Karpas-422 (cell line): ENCODE measurements around the gene ACOT9. TPM values are rescaled to one million over a fixed set of nuclear protein-coding genes. Genes with fewer than 3 reads are reported as not detected.

Experiments
- DNase-seq: peaks from one replicate; pipeline ENCODE4 v3.0.0-alpha.2; 2015
- H2AFZ ChIP-seq: fragments of 200-600 bp; sonication (generic); 2 replicates; pipeline ENCODE4 v1.6.1; 2014; ENCODE audit warnings: antibody characterized with exemption, low read length, mixed read lengths
- H3K27ac ChIP-seq: fragments of 200-600 bp; sonication (generic); 2 replicates; pipeline ENCODE4 v1.5.1; 2014; ENCODE audit warnings: mild to moderate bottlenecking, low read length, moderate library complexity
- H3K27me3 ChIP-seq: fragments of 200-600 bp; sonication (generic); 2 replicates; pipeline ENCODE4 v1.6.1; 2014; ENCODE audit warnings: low read length, mixed read lengths
- H3K36me3 ChIP-seq: fragments of 200-600 bp; sonication (generic); 2 replicates; pipeline ENCODE4 v1.6.1; 2014; ENCODE audit warnings: low read length, mixed read lengths; ENCODE audit not compliant: insufficient read depth
- H3K4me1 ChIP-seq: fragments of 200-600 bp; sonication (generic); 2 replicates; pipeline ENCODE4 v1.6.1; 2014; ENCODE audit warnings: mild to moderate bottlenecking, low read length, mixed read lengths
- H3K4me2 ChIP-seq: fragments of 200-600 bp; sonication (generic); 2 replicates; pipeline ENCODE4 v1.6.1; 2014; ENCODE audit warnings: low read length, low read depth, mild to moderate bottlenecking; ENCODE audit not compliant: poor library complexity, severe bottlenecking
- H3K4me3 ChIP-seq: fragments of 200-600 bp; sonication (generic); 2 replicates; pipeline ENCODE4 v1.5.1; 2014; ENCODE audit warnings: mild to moderate bottlenecking, antibody characterized with exemption, low read length, mixed read lengths
- H3K79me2 ChIP-seq: fragments of 200-600 bp; sonication (generic); 2 replicates; pipeline ENCODE4 v1.6.1; 2014; ENCODE audit warnings: mild to moderate bottlenecking, low read length, mixed read lengths
- H3K9ac ChIP-seq: fragments of 200-600 bp; sonication (generic); 2 replicates; pipeline ENCODE4 v1.6.0; 2014; ENCODE audit warnings: low read length
- H3K9me2 ChIP-seq: fragments of 200-600 bp; sonication (generic), shearing (Covaris generic); replicated peaks from 2 replicates; pipeline ENCODE4 v1.6.0; 2014; ENCODE audit warnings: mild to moderate bottlenecking, low read length, moderate library complexity; ENCODE audit not compliant: insufficient read depth
- H3K9me3 ChIP-seq: fragments of 300-700, 200-600 bp; sonication (generic); 2 replicates; pipeline ENCODE4 v1.6.1; 2014; ENCODE audit warnings: low read length, mixed read lengths
- H4K20me1 ChIP-seq: fragments of 200-600 bp; sonication (generic); 2 replicates; pipeline ENCODE4 v1.6.1; 2014; ENCODE audit warnings: mild to moderate bottlenecking, antibody characterized with exemption, low read length, low read depth; ENCODE audit not compliant: insufficient read depth
- total RNA-seq: library from RNA; depleted of rRNA; stranded (reverse); fragments of >200 nt; shearing (Covaris generic); gene quantifications from 2 replicates; pipeline ENCODE4 v1.2.3, GENCODE V29; 2014; ENCODE audit warnings: low replicate concordance

ACOT9 gene
- total RNA-seq, 1 experiment from 2014 or later, result 24.6 TPM

- DNase-seq, result peak; percentile 63
Measured at GRCh38 chrX:23668335-23668734, 74.7 kb downstream of the ACOT9 start.

GRCh38 chrX:23667239-23668177 is 75.6 kb downstream of the ACOT9 start, which contains the start of gene PRDX4:
TSS of gene PRDX4 (plus strand) at chrX:23667493. CDS start at chrX:23667571, 78 bp downstream.
- H3K9me3 ChIP-seq, result no peaks in the 10 kb centered on the region
- peak within 1 kb of the TSS; percentile 55; the same call in 1 of the 2 replicates for H2AFZ ChIP-seq
- H3K4me3 ChIP-seq, result peak within 1 kb of the TSS; percentile 66
- H3K36me3 ChIP-seq, result peaks cover 6% of the 10 kb centered on the region; the same call in 1 of the 2 replicates
- H3K27me3 ChIP-seq, result no peaks in the 10 kb centered on the region
- no peaks in the 10 kb centered on the region for H3K9me2 ChIP-seq
- peak; percentile 94 for DNase-seq
- H3K79me2 ChIP-seq, result peaks cover 24% of the 10 kb centered on the region
- peak within 1 kb of the TSS; percentile 83 for H3K27ac ChIP-seq
- H3K9ac ChIP-seq, result peak within 1 kb of the TSS; percentile 79
- H3K4me1 ChIP-seq, result peaks cover 21% of the 10 kb centered on the region
- H4K20me1 ChIP-seq, result no peaks in the 10 kb centered on the region
- H3K4me2 ChIP-seq, result peak within 1 kb of the TSS; percentile 65

More at GRCh38 chrX:23668335-23668734, 74.7 kb downstream of the ACOT9 start:
- H3K4me2 ChIP-seq, result peak overlapping the region; percentile 65
- H3K9me3 ChIP-seq, result no peaks in the 10 kb centered on the region
- H3K36me3 ChIP-seq, result peaks cover 10% of the 10 kb centered on the region; the same call in 1 of the 2 replicates
- H3K9me2 ChIP-seq, result no peaks in the 10 kb centered on the region
- no peak overlapping the region for H2AFZ ChIP-seq
- H3K4me3 ChIP-seq, result peak overlapping the region; percentile 66
- peak overlapping the region; percentile 8; the same call in 1 of the 2 replicates for H3K27ac ChIP-seq
- no peaks in the 10 kb centered on the region for H4K20me1 ChIP-seq
- no peaks in the 10 kb centered on the region for H3K27me3 ChIP-seq
- peak overlapping the region; percentile 79 for H3K9ac ChIP-seq
- H3K79me2 ChIP-seq, result peaks cover 24% of the 10 kb centered on the region
- H3K4me1 ChIP-seq, result peaks cover 15% of the 10 kb centered on the region

DNA sequence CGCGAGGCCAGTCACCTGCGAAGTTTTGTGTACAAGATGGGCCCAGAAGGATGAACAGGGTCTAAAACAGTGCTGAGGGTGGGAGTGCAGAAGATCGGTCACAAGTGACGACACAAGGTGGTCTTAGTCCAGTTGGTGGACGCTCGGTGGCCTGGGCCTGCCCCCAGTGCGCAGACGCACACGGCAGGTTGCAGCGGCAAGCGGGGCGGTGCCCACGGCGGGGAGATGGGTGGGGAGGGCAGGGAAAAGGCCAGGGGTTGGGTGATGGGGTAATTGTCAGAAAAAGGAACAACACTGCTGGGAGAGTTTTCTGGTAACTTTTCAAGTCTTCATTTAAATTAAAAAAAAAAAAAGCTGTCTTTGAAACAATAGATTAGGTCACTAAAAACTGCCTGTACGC is 76.8 kb downstream of the ACOT9 start:
- peak overlapping the region; percentile 83; the same call in 1 of the 2 replicates for H3K27ac ChIP-seq
- peaks cover 6% of the 10 kb centered on the region; the same call in 1 of the 2 replicates for H3K36me3 ChIP-seq
- H3K4me1 ChIP-seq, result peaks cover 24% of the 10 kb centered on the region
- no peaks in the 10 kb centered on the region for H4K20me1 ChIP-seq
- peak overlapping the region; percentile 65 for H3K4me2 ChIP-seq
- no peak for DNase-seq
- H3K9me3 ChIP-seq, result no peaks in the 10 kb centered on the region
- peak overlapping the region; percentile 70 for H3K9ac ChIP-seq
- no peaks in the 10 kb centered on the region for H3K27me3 ChIP-seq
- peaks cover 24% of the 10 kb centered on the region for H3K79me2 ChIP-seq
- 0 out of 2 replicates have a peak overlapping the region, but pooled peaks have one; percentile 66 for H3K4me3 ChIP-seq
- no peak overlapping the region for H2AFZ ChIP-seq
- H3K9me2 ChIP-seq, result no peaks in the 10 kb centered on the region

- DNase-seq, result no peak
- no peaks in the 10 kb centered on the region for H3K9me3 ChIP-seq
- peaks cover 38% of the 10 kb centered on the region for H3K4me1 ChIP-seq
- no peak overlapping the region for H3K4me2 ChIP-seq
- no peaks in the 10 kb centered on the region for H3K9me2 ChIP-seq
- peaks cover 17% of the 10 kb centered on the region for H3K79me2 ChIP-seq
- no peak overlapping the region for H3K27ac ChIP-seq
- H3K9ac ChIP-seq, result no peak overlapping the region
- no peak overlapping the region for H2AFZ ChIP-seq
- H3K4me3 ChIP-seq, result no peak overlapping the region
- no peaks in the 10 kb centered on the region for H4K20me1 ChIP-seq
- no peaks in the 10 kb centered on the region for H3K27me3 ChIP-seq
- no peaks in the 10 kb centered on the region for H3K36me3 ChIP-seq
Measured at GRCh38 chrX:23664496-23664895, 78.6 kb downstream of the ACOT9 start.

DNA sequence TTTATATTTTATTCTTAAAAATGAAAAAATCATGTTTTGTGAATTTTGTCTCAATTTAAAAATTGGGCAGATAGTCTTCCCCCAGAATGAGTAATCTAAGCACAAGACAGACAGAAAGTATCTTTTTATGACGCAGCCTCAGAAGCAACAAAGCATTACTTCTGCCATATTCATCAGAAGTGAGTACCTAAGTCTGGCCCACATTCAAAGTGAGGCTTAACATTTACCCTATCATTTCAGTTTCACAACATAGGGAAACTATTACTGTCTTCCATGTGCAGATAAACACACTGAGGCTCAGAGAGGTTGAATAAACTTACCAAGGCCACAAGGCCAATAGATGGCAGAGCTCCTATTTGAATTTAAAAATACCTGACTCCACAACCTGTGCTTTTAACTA is 80.2 kb downstream of the ACOT9 start:
- H3K4me1 ChIP-seq, result peaks cover 40% of the 10 kb centered on the region
- no peak overlapping the region for H3K4me2 ChIP-seq
- peaks cover 2% of the 10 kb centered on the region for H3K79me2 ChIP-seq
- no peak overlapping the region for H3K4me3 ChIP-seq
- H2AFZ ChIP-seq, result peak overlapping the region; percentile 78; the same call in 1 of the 2 replicates
- H4K20me1 ChIP-seq, result no peaks in the 10 kb centered on the region
- H3K9me3 ChIP-seq, result no peaks in the 10 kb centered on the region
- H3K27me3 ChIP-seq, result no peaks in the 10 kb centered on the region
- no peaks in the 10 kb centered on the region for H3K9me2 ChIP-seq
- DNase-seq, result no peak
- H3K36me3 ChIP-seq, result no peaks in the 10 kb centered on the region
- peak overlapping the region; percentile 39; the same call in 1 of the 2 replicates for H3K27ac ChIP-seq
- H3K9ac ChIP-seq, result no peak overlapping the region

DNA sequence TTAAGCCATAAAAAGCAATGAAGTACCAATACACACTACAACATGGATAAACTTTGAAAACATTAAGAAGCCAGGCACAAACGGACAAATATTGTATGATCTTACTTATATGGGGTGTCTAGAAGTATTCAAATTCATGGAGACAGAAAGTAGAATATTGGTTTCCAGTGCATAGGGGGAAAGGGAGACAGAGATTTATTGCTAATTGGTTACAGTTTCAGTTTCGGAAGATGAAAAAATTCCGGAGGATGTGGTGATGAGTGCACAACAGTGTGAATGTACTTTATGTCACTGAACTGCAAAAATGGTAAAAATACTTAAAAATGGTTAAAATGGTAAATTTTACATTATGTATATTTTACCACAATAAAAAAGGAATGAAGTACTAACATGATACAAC is 80.9 kb downstream of the ACOT9 start:
- Histone ChIP-seq H4K20me1 (no peaks in the 10 kb centered on the region), H3K27me3 (no peaks in the 10 kb centered on the region), H3K36me3 (no peaks in the 10 kb centered on the region), H3K79me2 (no peaks in the 10 kb centered on the region), H3K9ac (no peak overlapping the region), H3K9me3 (no peaks in the 10 kb centered on the region), H3K9me2 (no peaks in the 10 kb centered on the region), H2AFZ (no peak overlapping the region), H3K4me2 (no peak overlapping the region), H3K27ac (0 out of 2 replicates have a peak overlapping the region, but pooled peaks have one; percentile 39), H3K4me3 (no peak overlapping the region), H3K4me1 (peaks cover 40% of the 10 kb centered on the region)
- no peak for DNase-seq

DNA sequence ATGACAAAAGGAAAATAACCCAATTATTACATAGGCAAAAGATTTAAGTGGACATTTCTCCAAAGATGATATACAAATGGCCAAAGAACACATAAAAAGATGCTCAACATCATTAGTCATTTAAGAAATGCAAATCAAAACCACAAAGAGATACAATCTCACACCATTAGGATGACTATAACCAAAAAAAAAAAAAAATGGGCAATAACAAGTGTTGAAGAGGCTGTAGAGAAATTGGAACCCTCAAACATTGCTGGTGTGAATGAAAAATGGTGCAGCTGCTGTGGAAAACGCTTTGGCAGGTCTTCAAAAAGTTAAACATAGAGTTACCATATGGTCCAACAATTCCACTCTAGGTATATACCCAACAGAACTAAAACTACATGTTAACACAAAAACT is 81.4 kb downstream of the ACOT9 start:
- no peaks in the 10 kb centered on the region for H3K9me2 ChIP-seq
- no peak overlapping the region for H3K4me3 ChIP-seq
- DNase-seq, result no peak
- H3K79me2 ChIP-seq, result no peaks in the 10 kb centered on the region
- no peaks in the 10 kb centered on the region for H4K20me1 ChIP-seq
- no peaks in the 10 kb centered on the region for H3K9me3 ChIP-seq
- H3K4me1 ChIP-seq, result peaks cover 35% of the 10 kb centered on the region
- H3K36me3 ChIP-seq, result no peaks in the 10 kb centered on the region
- no peak overlapping the region for H2AFZ ChIP-seq
- H3K4me2 ChIP-seq, result no peak overlapping the region
- no peak overlapping the region for H3K9ac ChIP-seq
- no peaks in the 10 kb centered on the region for H3K27me3 ChIP-seq
- no peak overlapping the region for H3K27ac ChIP-seq

DNA sequence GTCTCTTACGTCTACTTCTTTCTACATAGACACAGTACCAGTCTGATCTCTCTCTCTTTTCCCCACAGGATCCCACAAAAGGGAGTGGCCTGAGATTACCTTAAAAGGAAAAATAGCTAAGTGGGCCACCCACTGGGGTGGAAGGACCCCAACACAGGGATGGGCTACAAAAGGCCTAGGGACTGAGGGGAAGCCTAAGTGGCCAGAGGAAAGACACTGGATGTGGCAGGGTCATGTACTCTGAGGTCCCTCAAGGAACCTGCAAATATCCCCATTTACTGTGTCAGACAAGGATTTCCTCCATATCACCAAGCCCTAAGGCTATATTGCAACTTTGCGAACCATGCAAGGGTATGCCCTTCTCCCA is 82.3 kb downstream of the ACOT9 start:
- H3K36me3 ChIP-seq, result no peaks in the 10 kb centered on the region
- DNase-seq, result no peak
- no peaks in the 10 kb centered on the region for H4K20me1 ChIP-seq
- H3K27ac ChIP-seq, result no peak overlapping the region
- no peak overlapping the region for H3K4me3 ChIP-seq
- no peak overlapping the region for H3K9ac ChIP-seq
- H3K4me1 ChIP-seq, result peaks cover 29% of the 10 kb centered on the region
- no peaks in the 10 kb centered on the region for H3K9me2 ChIP-seq
- no peaks in the 10 kb centered on the region for H3K27me3 ChIP-seq
- H3K79me2 ChIP-seq, result no peaks in the 10 kb centered on the region
- no peak overlapping the region for H3K4me2 ChIP-seq
- H3K9me3 ChIP-seq, result no peaks in the 10 kb centered on the region
- H2AFZ ChIP-seq, result peak overlapping the region; percentile 60; the same call in 1 of the 2 replicates
